SK-N-SH (cell line): ENCODE data around the gene TRPV6. TPM values are rescaled to one million over a fixed set of nuclear protein-coding genes. Genes with fewer than 3 reads are reported as not detected.

ENCODE experiments used
- CTCF ChIA-PET: fragments of 300-600, 350-600 bp; formaldehyde crosslinking; extraction: SDS; loops from one replicate; lab custom pipeline; 2021; lab: Yijun Ruan, JAX
- POLR2A ChIA-PET: fragments of 350-600 bp; sonication (Branson Sonifier 250); formaldehyde crosslinking; extraction: SDS; loops from one replicate; lab custom pipeline; 2020; ENCODE audit warnings: antibody characterized with exemption, inconsistent platforms; lab: Yijun Ruan, JAX
- DNase-seq: peaks from one replicate; pipeline ENCODE4 v3.0.0; 2012
- H2AFZ ChIP-seq: fragments of 200-600 bp; sonication (generic); 2 replicates; pipeline ENCODE4 v1.8.1; 2016; ENCODE audit warnings: antibody characterized with exemption, mild to moderate bottlenecking, low read depth
- H3F3A ChIP-seq: fragments of 200-600 bp; sonication (generic); replicated peaks from 2 replicates; pipeline ENCODE3; 2016; ENCODE audit warnings: antibody characterized with exemption, mild to moderate bottlenecking; ENCODE audit not compliant: insufficient read depth
- H3K27ac ChIP-seq, 2 experiments: fragments of 200-500 bp in 1 of 2; fragments of 200-600 bp in 1 of 2; sonication (Bioruptor generic) in 1 of 2; sonication (generic), shearing (Covaris generic) in 1 of 2; 2 replicates each; pipeline versions ENCODE4 v1.5.1 to v1.6.1; 2014 to 2016; ENCODE audit warnings: low read depth in 2 of 2, inconsistent platforms in 1 of 2, low read length in 1 of 2, mild to moderate bottlenecking in 1 of 2, mixed read lengths in 1 of 2
- H3K27me3 ChIP-seq: fragments of 200-600 bp; sonication (generic), shearing (Covaris generic); 2 replicates; pipeline ENCODE4 v1.6.1; 2016; ENCODE audit warnings: mixed run types; ENCODE audit not compliant: insufficient read depth
- H3K36me3 ChIP-seq, 2 experiments: fragments of 200-500 bp in 1 of 2; fragments of 200-600 bp in 1 of 2; sonication (Bioruptor generic) in 1 of 2; sonication (generic) in 1 of 2; replicated peaks in 1 of 2; 2 replicates each; pipeline versions ENCODE3 to v1.5.1; 2014 to 2016; ENCODE audit warnings: low read length in 1 of 2, mild to moderate bottlenecking in 1 of 2; ENCODE audit not compliant: insufficient read depth in 2 of 2, control insufficient read depth in 1 of 2
- H3K4me1 ChIP-seq, 2 experiments: fragments of 200-500 bp in 1 of 2; fragments of 200-600 bp in 1 of 2; sonication (Bioruptor generic) in 1 of 2; sonication (generic), shearing (Covaris generic) in 1 of 2; 2 replicates each; pipeline versions ENCODE4 v1.5.1 to v1.6.1; 2014 to 2016; ENCODE audit warnings: low read depth in 1 of 2, low read length in 1 of 2, mixed run types in 1 of 2; ENCODE audit not compliant: insufficient read depth in 2 of 2, control insufficient read depth in 1 of 2
- H3K4me2 ChIP-seq: fragments of 200-600 bp; sonication (generic), shearing (Covaris generic); 2 replicates; pipeline ENCODE4 v1.6.1; 2017; ENCODE audit warnings: mixed run types
- H3K4me3 ChIP-seq, 2 experiments: fragments of 200-500 bp in 1 of 2; fragments of 200-600 bp in 1 of 2; sonication (Bioruptor generic) in 1 of 2; sonication (generic), shearing (Covaris generic) in 1 of 2; 2 replicates each; pipeline versions ENCODE4 v1.5.1 to v1.8.1; 2014 to 2016; ENCODE audit warnings: low read depth in 2 of 2, inconsistent platforms in 1 of 2, low read length in 1 of 2, mild to moderate bottlenecking in 1 of 2, mixed read lengths in 1 of 2, moderate library complexity in 1 of 2
- H3K79me2 ChIP-seq: fragments of 200-600 bp; sonication (generic); 2 replicates; pipeline ENCODE4 v1.8.1; 2017; ENCODE audit warnings: mild to moderate bottlenecking; ENCODE audit not compliant: insufficient read depth
- H3K9ac ChIP-seq: fragments of 200-600 bp; sonication (generic); 2 replicates; pipeline ENCODE4 v1.6.1; 2017; ENCODE audit warnings: mixed run types
- H3K9me2 ChIP-seq: fragments of 200-600 bp; sonication (generic); 2 replicates; pipeline ENCODE4 v1.6.1; 2017; ENCODE audit warnings: mixed run types
- H3K9me3 ChIP-seq: fragments of 200-600 bp; sonication (generic); 2 replicates; pipeline ENCODE4 v1.6.1; 2017; ENCODE audit warnings: mixed run types, mild to moderate bottlenecking, moderate library complexity
- H4K20me1 ChIP-seq: fragments of 200-600 bp; sonication (generic); 2 replicates; pipeline ENCODE4 v1.6.1; 2017; ENCODE audit warnings: mild to moderate bottlenecking, mixed run types; ENCODE audit not compliant: insufficient read depth
- ELF1 ChIP-seq: IDR thresholded peaks from 2 replicates; pipeline ENCODE4 v1.4.0; 2012
- EP300 ChIP-seq, 2 experiments: IDR thresholded peaks; 2 replicates each; pipeline versions ENCODE4 v1.4.0 to v1.6.1; 2012; ENCODE audit warnings: borderline replicate concordance in 1 of 2, low read depth in 1 of 2, low read length in 1 of 2
- EZH2phosphoT487 ChIP-seq: fragments of 200-600 bp; sonication (generic); IDR thresholded peaks from 2 replicates; pipeline ENCODE4 v1.6.1; 2017; ENCODE audit warnings: low read depth, mixed run types, mild to moderate bottlenecking, antibody characterized with exemption, moderate library complexity, borderline replicate concordance
- FOSL2 ChIP-seq: IDR thresholded peaks from 2 replicates; pipeline ENCODE4 v1.4.0; 2012; ENCODE audit warnings: low read depth, mild to moderate bottlenecking, moderate library complexity, borderline replicate concordance
- FOXJ3 ChIP-seq: sonication (generic); formaldehyde crosslinking; IDR thresholded peaks from 2 replicates; pipeline ENCODE4 v1.5.1; 2020; ENCODE audit warnings: mild to moderate bottlenecking, missing genetic modification reagents
- FOXM1 ChIP-seq: IDR thresholded peaks from 2 replicates; pipeline ENCODE4 v1.4.0; 2012; ENCODE audit warnings: low read depth, mild to moderate bottlenecking
- GATA2 ChIP-seq: sonication (generic); formaldehyde crosslinking; IDR thresholded peaks from 2 replicates; pipeline ENCODE4 v1.5.0; 2020; ENCODE audit warnings: mild to moderate bottlenecking, missing genetic modification reagents
- MXI1 ChIP-seq: IDR thresholded peaks from 2 replicates; pipeline ENCODE4 v1.6.1; 2012; ENCODE audit warnings: mild to moderate bottlenecking, low read depth, low read length, improper control_type of control experiment
- NRF1 ChIP-seq: IDR thresholded peaks from 2 replicates; pipeline ENCODE4 v1.6.1; 2012; ENCODE audit warnings: low read depth, mild to moderate bottlenecking, low read length
- PBX3 ChIP-seq: IDR thresholded peaks from 2 replicates; pipeline ENCODE4; 2012
- RCOR1 ChIP-seq: fragments of 150-350 bp; IDR thresholded peaks from 2 replicates; pipeline ENCODE4 v1.6.1; 2017; ENCODE audit warnings: antibody characterized with exemption, low read length
- REST ChIP-seq: IDR thresholded peaks from 2 replicates; pipeline ENCODE4 v1.6.1; 2012; ENCODE audit warnings: mild to moderate bottlenecking, low read depth, low read length, moderate library complexity
- RXRA ChIP-seq: IDR thresholded peaks from 2 replicates; pipeline ENCODE4 v1.4.0; 2012; ENCODE audit warnings: low read depth, mild to moderate bottlenecking, borderline replicate concordance
- SIN3A ChIP-seq: IDR thresholded peaks from 2 replicates; pipeline ENCODE4 v1.6.1; 2012; ENCODE audit warnings: low read depth, mild to moderate bottlenecking, low read length, moderate library complexity, borderline replicate concordance
- SMC3 ChIP-seq: IDR thresholded peaks from 2 replicates; pipeline ENCODE4 v1.6.1; 2012; ENCODE audit warnings: low read depth, low read length, improper control_type of control experiment
- YY1 ChIP-seq: IDR thresholded peaks from 2 replicates; pipeline ENCODE4 v1.4.0; 2012; ENCODE audit warnings: low read depth, mild to moderate bottlenecking
- ZBTB33 ChIP-seq: IDR thresholded peaks from 2 replicates; pipeline ENCODE4 v1.4.0; 2012; ENCODE audit warnings: low read depth, borderline replicate concordance
- WGBS: methylation state at CpG from one replicate; pipeline ENCODE4 v1.1.6; 2017; ENCODE audit warnings: low lambda C conversion rate; 5-methylcytosine and 5-hydroxymethylcytosine counted together
- polyA plus RNA-seq, 3 experiments: library from polyadenylated mRNA; depleted of rRNA; stranded (reverse); fragments of >200 nt; gene quantifications; 2 replicates each; pipeline ENCODE4 v1.2.3, GENCODE V29; 2012

The TRPV6 gene
- polyA plus RNA-seq, 1 of the 3 experiments (the other 2 are of a cell fraction): not detected

- Histone ChIP-seq H3K27ac (no peak overlapping the region), H3K27me3 (peaks cover 43% of the 10 kb centered on the region)
- no peak for TF ChIP-seq PBX3
- no peak for TF ChIP-seq MXI1
- TF ChIP-seq RCOR1: no peak
- TF ChIP-seq NRF1: no peak
- no peak for TF ChIP-seq YY1
- no peak for TF ChIP-seq RXRA
- TF ChIP-seq, all 33 proteins: peak for 0
- Histone ChIP-seq H2AFZ (no peak overlapping the region), H3K9me3 (no peaks in the 10 kb centered on the region), H3F3A (no peaks in the 10 kb centered on the region), H3K4me1 (no peaks in the 10 kb centered on the region), H3K4me3 (no peak overlapping the region), H3K9me2 (no peaks in the 10 kb centered on the region), H3K9ac (no peak overlapping the region), H3K79me2 (no peaks in the 10 kb centered on the region), H4K20me1 (no peaks in the 10 kb centered on the region), H3K36me3 (no peaks in the 10 kb centered on the region), H3K4me2 (no peak overlapping the region)
- no peak for DNase-seq
- ChIA-PET CTCF (interaction anchor here (0.5 to 3.3 kb wide), 2 partner anchors 17 to 58 kb away, joined by 3 to 17 read pairs; no protein-coding TSS in a partner anchor), POLR2A (no interaction called here)
- 14% methylated on average over 7 of the region's 7 CpGs for WGBS
These were observed 12.1 kb upstream of the TRPV6 start for GRCh38 chr7:142897691-142898090.

GRCh38 chr7:142896741-142897379 is 11.3 kb upstream of the TRPV6 start:
- no peak overlapping the region for H3K27ac ChIP-seq
- no peaks in the 10 kb centered on the region for H3K4me1 ChIP-seq
- H3K4me3 ChIP-seq: no peak overlapping the region
- H3K79me2 ChIP-seq: no peaks in the 10 kb centered on the region
- H2AFZ ChIP-seq: no peak overlapping the region
- no peak overlapping the region for H3K9ac ChIP-seq
- ChIA-PET CTCF (interaction anchor here (0.5 to 2.9 kb wide), 3 partner anchors 16 to 111 kb away, joined by 3 to 15 read pairs (median 3); no protein-coding TSS in a partner anchor), POLR2A (no interaction called here)
- H4K20me1 ChIP-seq: no peaks in the 10 kb centered on the region
- H3K4me2 ChIP-seq: no peak overlapping the region
- no peaks in the 10 kb centered on the region for H3K9me2 ChIP-seq
- no peaks in the 10 kb centered on the region for H3K9me3 ChIP-seq
- no peak for DNase-seq
- TF ChIP-seq ZBTB33: no peak
- no peak for TF ChIP-seq FOSL2
- TF ChIP-seq EZH2phosphoT487: no peak
- no peak for TF ChIP-seq FOXJ3 (CRISPR knock-in tag)
- TF ChIP-seq SIN3A: no peak
- TF ChIP-seq REST: no peak
- no peak for TF ChIP-seq SMC3
- no peak for TF ChIP-seq EP300 (IDR thresholded peaks at IDR 0.05; ENCODE audit: borderline replicate concordance in 1 of 2, low read depth in 1 of 2, low read length in 1 of 2)
- TF ChIP-seq GATA2: no peak
- no peak for TF ChIP-seq ELF1
- TF ChIP-seq FOXM1: no peak
- WGBS: 23% methylated on average over 3 of the region's 3 CpGs
- H3F3A ChIP-seq: no peaks in the 10 kb centered on the region
- peaks cover 43% of the 10 kb centered on the region for H3K27me3 ChIP-seq
- no peaks in the 10 kb centered on the region for H3K36me3 ChIP-seq
